Endothelial cell (in vitro differentiated cells): ENCODE data around the gene TMEM61. TPM values are rescaled to one million over a fixed set of nuclear protein-coding genes. Genes with fewer than 3 reads are reported as not detected.

ENCODE experiments used
- DNase-seq: peaks from one replicate; pipeline ENCODE4 v3.0.0; 2021; ENCODE audit warnings: low spot score
- H3K27ac Mint-ChIP-seq: one replicate; pipeline ENCODE4 v1.8.0; 2021; ENCODE audit warnings: mixed read lengths, inconsistent platforms; ENCODE audit not compliant: unreplicated experiment
- H3K27me3 Mint-ChIP-seq: one replicate; pipeline ENCODE4 v1.8.0; 2021; ENCODE audit warnings: mild to moderate bottlenecking, moderate library complexity, mixed read lengths, inconsistent platforms; ENCODE audit not compliant: unreplicated experiment
- H3K36me3 Mint-ChIP-seq: one replicate; pipeline ENCODE4 v1.8.0; 2021; ENCODE audit warnings: mild to moderate bottlenecking, low read depth, mixed read lengths, inconsistent platforms; ENCODE audit not compliant: unreplicated experiment
- H3K4me1 Mint-ChIP-seq: one replicate; pipeline ENCODE4 v1.8.0; 2021; ENCODE audit warnings: mild to moderate bottlenecking, mixed read lengths, inconsistent platforms; ENCODE audit not compliant: unreplicated experiment
- H3K4me3 Mint-ChIP-seq: one replicate; pipeline ENCODE4 v1.8.0; 2021; ENCODE audit warnings: mild to moderate bottlenecking, mixed read lengths, inconsistent platforms; ENCODE audit not compliant: unreplicated experiment
- H3K9me3 Mint-ChIP-seq: one replicate; pipeline ENCODE4 v1.8.0; 2021; ENCODE audit warnings: mixed read lengths, inconsistent platforms; ENCODE audit not compliant: unreplicated experiment
- total RNA-seq: library from RNA; stranded (reverse); fragmentation: NEBNext Ultra II Directional; extraction: Animal tissue kit (Norgen Biotek cat#: 25700); gene quantifications from one replicate; pipeline ENCODE4 v1.2.1, GENCODE V29; 2021; ENCODE audit not compliant: unreplicated experiment
- TF ChIP-seq, protein P1 (sequence below): fragments of 200-600 bp; sonication (generic); IDR thresholded peaks from one replicate; pipeline ENCODE4 v1.5.0; 2021; ENCODE audit warnings: antibody characterized with exemption; ENCODE audit not compliant: unreplicated experiment

The TMEM61 gene
- total RNA-seq, 1 donor from 2014 or later, result not detected

GRCh38 chr1:55041613-55042012 is 61.2 kb downstream of the TMEM61 start:
- H3K9me3 Mint-ChIP-seq, result no peaks in the 10 kb centered on the region
- H3K27ac Mint-ChIP-seq, result no peak overlapping the region
- TF ChIP-seq, protein P1, sequence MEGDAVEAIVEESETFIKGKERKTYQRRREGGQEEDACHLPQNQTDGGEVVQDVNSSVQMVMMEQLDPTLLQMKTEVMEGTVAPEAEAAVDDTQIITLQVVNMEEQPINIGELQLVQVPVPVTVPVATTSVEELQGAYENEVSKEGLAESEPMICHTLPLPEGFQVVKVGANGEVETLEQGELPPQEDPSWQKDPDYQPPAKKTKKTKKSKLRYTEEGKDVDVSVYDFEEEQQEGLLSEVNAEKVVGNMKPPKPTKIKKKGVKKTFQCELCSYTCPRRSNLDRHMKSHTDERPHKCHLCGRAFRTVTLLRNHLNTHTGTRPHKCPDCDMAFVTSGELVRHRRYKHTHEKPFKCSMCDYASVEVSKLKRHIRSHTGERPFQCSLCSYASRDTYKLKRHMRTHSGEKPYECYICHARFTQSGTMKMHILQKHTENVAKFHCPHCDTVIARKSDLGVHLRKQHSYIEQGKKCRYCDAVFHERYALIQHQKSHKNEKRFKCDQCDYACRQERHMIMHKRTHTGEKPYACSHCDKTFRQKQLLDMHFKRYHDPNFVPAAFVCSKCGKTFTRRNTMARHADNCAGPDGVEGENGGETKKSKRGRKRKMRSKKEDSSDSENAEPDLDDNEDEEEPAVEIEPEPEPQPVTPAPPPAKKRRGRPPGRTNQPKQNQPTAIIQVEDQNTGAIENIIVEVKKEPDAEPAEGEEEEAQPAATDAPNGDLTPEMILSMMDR, result no peak
- H3K4me3 Mint-ChIP-seq, result no peak overlapping the region
- no peak for DNase-seq
- H3K27me3 Mint-ChIP-seq, result peaks cover 21% of the 10 kb centered on the region
- no peaks in the 10 kb centered on the region for H3K36me3 Mint-ChIP-seq
- peaks cover 15% of the 10 kb centered on the region for H3K4me1 Mint-ChIP-seq

Other genes with a start within 250 kb of the TMEM61 start
- gene PARS2, start 216.1 kb upstream of the TMEM61 start, total RNA-seq, result 6.5 TPM
- not detected for gene TTC22, start 179.3 kb upstream of the TMEM61 start, total RNA-seq
- 181 TPM for gene DHCR24, start 93.4 kb upstream of the TMEM61 start, total RNA-seq
- gene BSND, start 18.3 kb downstream of the TMEM61 start, total RNA-seq, result not detected
- gene PCSK9, start 58.9 kb downstream of the TMEM61 start, total RNA-seq, result 6.8 TPM
- gene USP24, start 234.7 kb downstream of the TMEM61 start, total RNA-seq, result 37.7 TPM